Smooth muscle cell of the brain vasculature (primary cell): ENCODE measurements around the gene BDKRB2.
A peak's percentile ranks its signal among the peaks of the same experiment; 100 is the strongest.

Source experiments
- DNase-seq: peaks from one replicate; pipeline ENCODE4 v3.0.0-alpha.2; 2012; ENCODE audit warnings: low read depth, low spot score

The BDKRB2 gene

DNA sequence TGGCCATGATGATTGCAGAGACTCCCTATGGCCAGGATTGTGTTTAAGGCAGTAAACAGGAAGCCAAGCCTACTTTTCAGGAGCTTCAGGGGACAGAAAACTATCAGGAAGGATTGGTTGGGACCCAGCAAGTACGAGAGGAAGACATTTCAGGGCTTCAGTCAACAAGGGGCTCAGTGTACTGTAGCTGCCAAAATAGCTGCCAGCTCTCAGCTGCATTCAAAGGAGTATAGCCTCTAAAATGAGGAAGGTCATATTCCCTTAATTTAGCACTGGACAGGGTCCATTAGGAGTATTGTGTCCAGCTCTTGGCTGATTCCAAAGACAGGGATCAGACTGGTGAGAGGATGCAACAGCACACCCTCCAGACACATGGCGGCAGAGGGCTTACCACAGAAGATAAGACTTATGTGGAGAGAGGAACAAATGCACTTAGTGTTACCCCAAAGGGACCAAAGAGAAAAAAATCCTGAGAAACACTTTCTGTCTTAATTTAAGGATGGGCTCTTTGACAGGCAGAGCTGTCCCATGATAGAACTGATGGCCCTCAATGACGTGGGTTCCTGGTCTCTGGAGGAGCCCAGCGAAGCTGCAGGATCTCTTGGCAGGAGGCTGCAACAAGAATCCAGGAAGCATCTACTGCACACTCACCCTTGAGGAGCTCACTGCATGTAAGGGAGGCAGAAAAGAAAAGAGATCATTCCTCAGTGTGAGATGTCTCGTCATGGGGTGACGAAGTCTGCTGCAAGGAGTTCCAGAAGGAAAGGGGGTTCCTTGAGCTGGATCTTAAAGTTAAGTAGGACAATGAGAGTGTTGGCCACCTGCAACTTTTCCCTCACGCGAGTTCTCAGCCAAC, 66.2 kb downstream of the BDKRB2 start:
- no peak for DNase-seq

DNA sequence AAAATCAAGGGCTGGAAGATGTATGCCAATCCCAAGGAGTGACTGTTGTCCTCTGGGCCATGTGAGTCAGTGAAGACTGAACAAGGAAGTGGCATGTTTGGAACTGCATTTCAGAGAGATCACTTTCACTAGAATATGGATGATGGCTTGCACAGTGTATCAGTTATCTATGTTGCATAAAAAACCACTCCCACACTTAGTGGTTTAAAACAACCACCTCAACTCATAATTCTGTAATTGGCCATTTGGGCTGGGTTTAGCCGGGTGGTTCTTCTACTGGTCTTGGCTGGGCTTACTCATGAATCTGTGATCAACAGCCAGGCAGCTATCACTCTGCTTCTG, 66.8 kb downstream of the BDKRB2 start:
- no peak for DNase-seq

DNA sequence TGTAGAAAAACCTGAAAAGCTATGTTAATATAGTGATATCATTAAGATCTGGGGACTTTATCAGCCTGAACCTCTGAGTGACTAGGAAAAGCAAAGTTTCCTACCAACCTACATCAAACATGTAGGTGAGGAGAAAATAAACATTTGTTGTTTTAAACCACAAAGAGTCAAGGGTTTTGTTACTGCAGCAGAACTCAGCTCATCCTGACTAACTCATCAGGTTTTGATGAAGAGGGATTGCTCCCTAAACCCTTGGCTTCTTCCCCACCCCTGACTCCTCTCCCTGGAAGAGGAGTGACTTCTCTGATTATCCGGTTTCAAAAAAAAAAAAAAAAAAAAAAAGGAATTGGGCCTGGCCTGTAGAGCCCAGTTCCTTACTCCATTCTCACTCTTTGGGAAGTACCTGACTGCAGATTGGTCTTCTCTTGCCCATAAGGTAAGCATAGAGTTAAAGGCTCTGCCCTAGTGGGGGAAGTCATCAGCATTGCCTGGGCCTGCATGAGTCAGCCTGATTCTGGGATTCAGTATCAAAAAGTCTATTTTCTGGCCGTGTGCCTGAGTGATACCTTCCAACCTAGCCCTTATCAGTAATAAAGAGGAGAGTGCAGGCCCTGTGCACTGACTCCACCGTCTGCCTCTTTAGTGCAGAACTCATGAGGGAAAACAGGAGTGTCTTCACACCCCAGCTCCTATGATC, 68.3 kb downstream of the BDKRB2 start:
- no peak for DNase-seq

DNA sequence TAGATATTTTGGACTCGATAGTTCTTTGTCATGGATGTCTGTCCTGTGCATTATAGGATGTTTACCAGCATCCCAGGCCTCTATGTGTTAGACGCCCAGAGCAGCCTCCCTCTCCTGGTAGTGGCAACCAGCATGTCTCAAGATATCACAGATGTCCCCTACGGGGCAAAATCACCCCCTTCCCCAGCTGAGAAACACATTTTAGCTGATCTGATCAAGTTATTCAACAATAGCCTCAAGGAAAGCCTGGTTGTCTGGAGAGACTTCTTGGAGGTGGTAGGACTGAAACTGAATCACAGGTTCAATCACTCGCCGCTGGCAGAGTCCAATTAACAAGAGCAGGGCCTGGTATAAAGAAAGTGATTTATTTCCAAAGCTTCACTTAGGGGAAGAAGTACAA, 69.0 kb downstream of the BDKRB2 start:
- DNase-seq = no peak

DNA sequence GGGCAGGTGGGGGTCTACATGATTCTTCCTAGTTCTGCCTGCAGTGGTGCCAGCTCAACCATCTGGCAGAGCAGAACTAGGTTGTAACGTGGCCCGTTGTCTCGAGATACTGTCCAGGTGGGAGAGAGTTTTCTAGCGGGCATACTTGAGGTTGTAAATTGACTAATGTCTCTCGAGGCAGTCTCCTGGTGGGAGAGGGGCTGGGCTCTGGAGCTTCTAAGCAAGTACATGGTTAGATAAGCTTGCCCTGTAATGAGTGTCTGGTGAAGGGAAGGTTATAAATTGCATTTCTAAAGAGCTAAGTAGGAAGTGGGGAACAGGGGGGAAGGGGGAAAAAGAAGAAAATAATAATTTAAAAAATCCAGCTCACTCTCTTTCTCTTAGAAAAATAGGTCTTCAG, 69.5 kb downstream of the BDKRB2 start:
- no peak for DNase-seq

DNA sequence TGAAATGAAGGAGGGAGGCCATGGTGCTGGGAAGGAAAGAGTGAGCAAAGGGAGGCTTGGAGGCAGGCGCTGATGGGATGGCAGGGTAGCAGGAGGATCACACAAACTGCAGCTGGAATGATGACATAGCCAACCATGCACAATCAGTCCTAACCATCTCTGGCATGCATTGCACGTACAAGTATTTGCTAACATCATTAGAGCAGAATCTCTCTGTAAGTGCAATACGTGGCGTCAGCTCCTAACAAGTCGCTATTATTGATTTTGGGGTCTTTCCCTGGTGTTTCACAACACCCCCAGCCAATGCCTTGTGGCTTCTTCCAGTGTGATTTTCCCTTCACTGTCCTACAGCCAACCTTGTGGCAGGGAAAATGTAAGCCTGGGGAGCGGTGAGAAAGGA, 69.9 kb downstream of the BDKRB2 start:
- no peak for DNase-seq

DNA sequence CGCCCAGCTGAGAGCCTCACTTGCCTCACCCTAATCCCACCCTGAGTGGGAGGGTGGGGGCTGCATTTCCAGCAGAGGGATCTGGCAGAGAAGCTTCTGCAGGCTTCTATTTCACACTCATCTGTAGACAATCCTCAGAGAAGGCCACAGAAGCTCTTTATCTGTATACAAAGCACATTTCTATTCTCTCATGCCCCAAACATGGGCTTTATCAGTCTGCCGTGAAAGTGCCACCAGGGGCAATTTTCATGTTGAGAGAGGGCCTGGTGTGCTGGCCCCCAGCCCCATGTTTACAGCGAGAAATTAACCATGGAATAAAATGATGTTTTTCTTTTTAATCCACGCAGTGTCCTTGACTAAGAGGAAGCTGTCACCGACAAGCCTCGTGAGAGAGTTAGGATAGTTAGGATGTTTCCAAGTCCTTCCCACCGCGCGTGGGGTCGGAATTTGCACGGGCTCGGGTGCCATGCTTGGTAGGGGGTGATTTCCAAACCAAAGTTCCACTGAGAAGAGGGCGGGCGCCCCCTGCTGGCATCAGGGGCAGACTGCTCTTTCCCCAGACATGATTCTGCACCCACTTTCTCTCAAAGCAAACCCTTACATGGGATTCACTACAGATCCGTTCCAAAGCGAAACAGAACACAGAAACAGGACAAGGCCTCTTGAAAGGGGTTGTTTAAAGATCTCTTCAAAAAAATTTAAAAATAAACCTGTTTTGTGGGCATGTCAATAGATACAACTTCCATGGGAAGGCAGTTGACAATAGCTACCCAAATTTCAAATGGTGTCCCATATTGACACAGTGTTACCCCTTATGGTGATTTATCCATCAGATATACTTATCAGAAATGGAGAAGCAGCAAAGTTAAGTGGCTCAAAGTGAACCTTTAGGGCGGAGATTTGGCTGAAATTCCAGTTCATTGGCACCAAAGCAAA, 70.8 kb downstream of the BDKRB2 start:
- peak; percentile 57 for DNase-seq

DNA sequence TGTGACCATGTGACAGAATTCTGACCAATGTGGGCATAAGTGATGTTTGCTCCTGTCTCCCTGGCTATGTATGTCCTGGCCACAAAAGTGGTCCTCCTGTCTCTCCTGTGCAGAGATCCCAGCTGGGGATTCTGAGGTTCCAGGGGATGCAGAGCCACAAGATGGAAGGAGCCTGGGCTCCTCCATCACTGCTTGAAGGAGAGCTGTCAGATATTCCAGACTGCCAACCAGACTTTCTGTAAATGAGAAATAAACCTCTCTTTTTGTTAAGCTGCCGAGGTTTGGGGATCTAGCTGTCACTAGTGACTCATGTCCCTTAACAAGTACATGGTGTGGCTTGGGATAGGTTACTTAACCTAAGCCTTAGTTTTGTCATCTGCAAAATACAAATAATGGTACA, 73.3 kb downstream of the BDKRB2 start:
- DNase-seq = no peak

DNA sequence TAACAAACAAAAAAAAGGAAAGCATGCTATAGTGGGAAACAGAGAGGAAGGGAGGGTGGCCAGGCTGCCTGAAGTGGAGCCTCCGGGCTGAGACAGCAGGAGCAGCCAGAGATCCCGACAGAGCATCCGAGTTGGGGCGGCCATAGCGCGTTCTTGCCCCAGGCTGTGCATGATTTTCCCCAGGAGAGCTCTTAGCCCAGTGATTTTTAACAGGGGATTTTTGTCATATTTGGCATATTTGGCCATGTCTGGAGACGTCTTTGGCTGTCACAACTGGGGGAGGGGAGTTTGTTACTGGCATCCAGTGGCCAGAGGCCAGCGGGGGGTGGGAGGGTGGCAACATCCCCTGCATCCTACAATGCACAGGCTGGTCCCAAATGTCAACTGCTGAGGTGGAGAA, 74.9 kb downstream of the BDKRB2 start:
- no peak for DNase-seq

DNA sequence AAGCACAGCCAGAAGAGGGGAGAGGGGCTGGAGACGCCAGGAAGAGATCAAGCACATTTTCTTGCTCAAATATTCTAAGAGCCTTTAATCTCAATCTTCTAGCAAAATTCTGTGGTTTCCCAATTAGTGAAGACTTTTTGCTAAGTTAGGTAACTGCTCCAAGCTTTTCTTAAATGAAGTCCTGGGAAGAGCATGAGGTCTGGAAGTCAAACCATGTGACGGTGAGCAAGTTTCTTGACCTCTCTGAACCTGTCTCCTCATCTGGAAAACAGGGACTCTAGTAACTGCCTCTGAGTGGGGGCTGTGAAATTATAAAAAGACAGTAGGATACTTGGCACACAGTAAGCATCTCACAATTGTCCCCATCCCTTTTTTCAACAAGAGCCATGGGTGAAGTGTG, 75.5 kb downstream of the BDKRB2 start:
- DNase-seq = no peak

DNA sequence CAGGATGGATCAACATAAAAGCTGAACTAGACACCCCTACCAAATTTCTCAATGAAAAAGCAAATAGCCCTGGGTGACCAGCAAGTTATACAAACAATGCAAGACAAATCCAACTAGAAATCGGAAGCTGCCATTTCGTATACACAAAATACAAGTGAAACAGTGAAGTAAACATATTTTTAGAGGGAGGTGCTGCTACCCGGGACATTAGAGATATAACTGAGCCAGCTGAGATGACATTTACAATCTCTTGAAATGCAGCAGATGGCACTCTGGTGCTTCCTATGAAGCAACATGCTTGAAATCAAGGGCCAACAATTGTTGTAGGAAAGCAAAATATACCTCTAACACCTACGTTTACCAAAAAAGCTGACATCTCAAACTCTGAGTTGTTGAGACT, 76.8 kb downstream of the BDKRB2 start:
- DNase-seq = no peak

DNA sequence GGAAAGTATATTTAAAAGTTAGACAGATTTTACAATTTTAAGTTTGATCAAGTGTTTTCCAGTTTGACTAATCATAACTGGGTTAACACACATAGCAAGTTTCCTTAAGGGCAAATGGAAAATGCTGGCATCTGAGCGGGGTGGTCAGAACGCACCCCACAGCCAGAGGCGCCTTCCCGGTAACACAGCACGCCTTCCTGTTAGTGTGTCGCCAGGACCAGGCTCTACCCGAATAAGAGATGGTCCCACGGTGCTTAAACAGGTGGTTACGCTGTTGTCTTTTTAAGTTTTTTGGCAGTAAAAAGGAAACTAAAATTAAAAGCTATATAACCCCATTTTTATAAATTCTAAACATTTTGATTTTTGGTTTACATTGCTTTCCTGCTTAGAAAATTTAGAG, 79.4 kb downstream of the BDKRB2 start:
- DNase-seq = no peak

DNA sequence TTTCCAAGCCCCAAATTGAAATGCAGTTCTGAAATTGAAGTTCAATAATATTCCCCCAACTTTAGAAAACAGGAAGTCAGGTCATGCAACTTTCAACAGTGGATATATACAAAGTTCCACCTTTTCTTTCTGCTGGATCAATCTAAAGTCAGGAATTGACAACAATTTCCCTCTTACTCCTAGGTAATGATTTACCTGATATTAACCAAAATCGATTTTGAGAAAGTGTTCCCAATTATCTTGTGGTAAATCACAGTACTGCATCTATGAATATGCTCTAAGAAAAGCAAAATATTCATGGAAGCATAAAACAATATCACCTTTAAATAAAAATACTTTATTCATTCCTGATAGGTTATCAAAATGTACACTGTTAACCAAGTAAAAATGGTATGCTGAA, 79.8 kb downstream of the BDKRB2 start:
- DNase-seq = no peak

DNA sequence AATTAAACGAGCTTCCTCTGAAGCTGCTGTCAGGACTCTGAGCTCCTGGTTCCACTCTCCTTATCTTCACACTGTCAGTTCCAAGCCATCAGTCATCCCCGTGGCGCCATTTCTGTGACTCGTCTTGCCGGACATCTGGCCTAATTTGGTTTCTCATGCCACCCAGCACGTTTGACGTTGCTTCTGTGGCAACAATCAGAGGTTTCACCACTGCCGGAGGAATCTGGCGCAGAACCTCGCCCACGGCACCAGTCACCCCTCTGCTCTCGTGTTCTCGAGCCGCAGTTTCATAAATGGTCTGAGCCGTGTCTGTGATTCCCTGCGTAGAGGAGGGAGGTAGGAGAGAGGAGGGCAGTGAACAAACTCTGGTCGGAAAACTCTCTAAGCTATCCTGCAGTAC, 81.0 kb downstream of the BDKRB2 start:
- no peak for DNase-seq

DNA sequence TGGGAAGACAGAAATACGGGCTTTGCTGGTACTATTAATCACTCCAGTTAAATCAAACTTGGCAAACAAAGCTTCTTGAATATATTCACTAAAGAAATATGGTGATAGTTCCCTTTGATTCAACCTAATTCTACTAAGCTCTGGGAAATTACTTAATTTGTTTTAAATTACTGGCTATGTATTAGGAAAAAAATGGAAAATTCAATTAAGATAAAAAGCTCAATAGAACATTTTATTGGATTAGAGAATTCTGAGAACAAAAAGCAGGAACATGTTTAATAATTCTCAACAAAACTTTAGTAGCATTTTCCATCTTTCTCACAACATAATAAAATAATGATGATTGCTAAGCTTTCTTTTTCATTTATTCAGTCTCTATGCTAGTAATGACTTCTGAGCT, 81.6 kb downstream of the BDKRB2 start:
- DNase-seq = no peak

DNA sequence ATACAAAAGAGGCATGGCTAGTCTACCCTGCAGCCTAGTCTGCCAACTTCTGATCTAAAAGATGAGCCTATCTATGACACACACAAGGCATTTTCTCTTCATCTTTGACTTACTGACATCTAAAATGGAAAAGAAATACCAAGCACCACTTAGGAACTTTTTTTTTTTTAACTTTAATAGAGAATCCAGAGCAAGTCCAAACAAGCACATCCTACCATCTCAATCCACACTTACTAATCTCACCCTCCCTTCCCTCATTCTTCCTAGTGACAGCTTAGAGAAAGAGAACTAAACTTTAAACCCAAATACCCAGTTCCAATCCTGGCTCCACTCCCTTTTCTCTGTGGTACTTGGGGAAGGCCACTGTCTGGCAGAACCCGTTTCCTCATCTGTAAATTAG, 83.2 kb downstream of the BDKRB2 start:
- DNase-seq = no peak
